GM18502 (cell line): ENCODE results near the gene GTPBP1.

ENCODE experiments used
- ATAC-seq: cut with Tn5 transposase; IDR thresholded peaks from one replicate; pipeline ENCODE4 v1.9.1; 2021; ENCODE audit warnings: mild to moderate bottlenecking; ENCODE audit not compliant: unreplicated experiment, poor library complexity

Gene GTPBP1

DNA sequence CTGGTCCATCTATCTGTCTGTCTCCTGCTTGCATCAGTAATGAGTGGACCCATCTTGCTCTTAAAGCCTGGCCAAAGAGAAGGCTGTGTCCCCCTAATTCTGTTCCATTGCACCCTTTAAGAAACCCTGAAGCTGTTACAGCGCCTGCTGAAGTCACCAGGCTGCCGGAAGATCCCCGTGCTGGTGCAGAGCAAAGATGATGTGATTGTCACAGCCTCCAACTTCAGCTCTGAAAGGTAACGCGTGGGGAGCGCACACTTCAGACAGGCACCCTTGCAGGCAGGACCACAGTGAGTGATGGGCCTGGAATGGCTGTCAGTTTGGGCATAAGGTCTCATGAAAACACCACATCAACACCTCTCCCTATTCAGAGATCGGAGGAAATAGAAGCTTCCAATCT is 18.4 kb downstream of the GTPBP1 start:
- no peak for ATAC-seq

DNA sequence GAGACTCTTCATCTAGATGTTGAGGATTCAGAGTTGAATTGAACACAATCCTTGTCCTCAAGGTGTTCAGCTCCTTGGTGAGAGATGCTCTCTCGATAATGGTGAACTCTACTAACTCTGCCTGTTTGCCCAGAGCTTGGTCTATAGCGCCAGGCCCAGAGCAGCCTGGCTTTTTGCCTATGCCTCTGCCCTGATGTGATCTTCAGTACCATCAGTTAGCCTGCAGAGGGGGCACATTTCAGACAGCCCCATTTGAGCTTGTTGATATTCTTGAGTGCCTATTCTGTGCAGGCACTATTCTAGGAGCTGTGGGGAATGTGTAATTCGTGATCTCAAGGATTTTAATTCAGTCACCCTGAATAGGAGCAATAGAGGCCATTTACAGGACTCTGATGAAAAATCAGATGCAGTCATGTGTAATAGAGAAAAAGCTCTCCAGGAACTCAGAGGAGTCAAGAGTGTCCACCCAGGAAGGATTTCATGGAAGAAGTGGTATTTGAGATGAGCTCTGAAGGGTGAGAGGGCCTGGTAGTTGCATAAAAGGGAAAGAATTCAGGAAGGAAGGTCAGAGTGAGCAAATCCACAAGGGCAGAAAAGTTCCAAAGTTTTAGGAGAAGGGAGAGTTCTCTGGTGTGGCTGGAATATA is 19.3 kb downstream of the GTPBP1 start:
- no peak for ATAC-seq

DNA sequence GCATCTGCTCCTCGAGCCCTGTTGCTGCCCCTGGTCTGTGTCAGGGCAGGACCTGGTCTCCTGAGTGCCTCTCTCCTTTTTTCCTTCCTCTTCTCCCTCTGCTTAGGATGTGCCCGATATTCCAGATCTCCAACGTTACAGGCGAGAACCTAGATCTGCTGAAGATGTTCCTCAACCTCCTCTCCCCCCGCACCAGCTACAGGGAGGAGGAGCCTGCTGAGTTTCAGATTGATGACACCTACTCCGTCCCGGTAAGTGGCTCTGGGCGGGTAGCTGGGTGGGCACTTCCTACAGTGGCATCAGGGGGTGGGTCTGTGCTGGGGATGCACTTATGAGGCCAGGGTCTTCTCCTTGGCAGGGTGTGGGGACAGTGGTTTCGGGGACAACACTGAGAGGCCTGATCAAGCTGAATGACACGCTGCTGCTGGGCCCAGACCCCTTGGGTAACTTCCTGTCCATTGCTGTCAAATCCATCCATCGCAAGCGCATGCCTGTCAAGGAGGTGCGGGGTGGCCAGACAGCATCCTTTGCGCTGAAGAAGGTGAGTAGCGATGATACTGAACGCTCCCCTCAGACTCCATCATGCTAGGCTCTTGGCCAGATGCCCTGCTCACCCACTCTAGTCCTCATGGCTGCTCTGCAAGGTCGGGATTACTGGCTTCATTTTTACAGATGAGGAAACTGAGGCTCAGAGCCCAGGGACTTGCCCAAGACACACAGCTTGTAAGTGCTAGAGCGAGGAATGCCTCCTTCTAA is 20.3 kb downstream of the GTPBP1 start:
- ATAC-seq = no peak

DNA sequence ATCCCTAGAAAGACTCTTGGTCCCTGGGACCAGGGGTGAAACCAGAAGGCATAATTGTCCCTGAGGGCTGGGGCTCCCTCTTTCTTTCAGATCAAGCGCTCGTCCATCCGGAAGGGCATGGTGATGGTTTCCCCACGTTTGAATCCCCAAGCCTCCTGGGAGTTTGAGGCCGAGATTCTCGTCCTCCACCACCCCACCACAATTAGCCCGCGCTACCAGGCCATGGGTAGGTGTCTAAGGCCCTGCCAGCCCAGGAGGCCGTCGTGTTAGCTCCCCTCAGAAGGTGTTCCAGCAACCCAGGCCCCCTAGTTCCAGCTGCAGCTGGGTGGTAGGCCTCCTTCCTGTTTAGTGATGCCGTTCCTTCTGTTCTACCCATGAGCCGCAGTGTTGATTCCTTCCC is 21.4 kb downstream of the GTPBP1 start:
- no peak for ATAC-seq

DNA sequence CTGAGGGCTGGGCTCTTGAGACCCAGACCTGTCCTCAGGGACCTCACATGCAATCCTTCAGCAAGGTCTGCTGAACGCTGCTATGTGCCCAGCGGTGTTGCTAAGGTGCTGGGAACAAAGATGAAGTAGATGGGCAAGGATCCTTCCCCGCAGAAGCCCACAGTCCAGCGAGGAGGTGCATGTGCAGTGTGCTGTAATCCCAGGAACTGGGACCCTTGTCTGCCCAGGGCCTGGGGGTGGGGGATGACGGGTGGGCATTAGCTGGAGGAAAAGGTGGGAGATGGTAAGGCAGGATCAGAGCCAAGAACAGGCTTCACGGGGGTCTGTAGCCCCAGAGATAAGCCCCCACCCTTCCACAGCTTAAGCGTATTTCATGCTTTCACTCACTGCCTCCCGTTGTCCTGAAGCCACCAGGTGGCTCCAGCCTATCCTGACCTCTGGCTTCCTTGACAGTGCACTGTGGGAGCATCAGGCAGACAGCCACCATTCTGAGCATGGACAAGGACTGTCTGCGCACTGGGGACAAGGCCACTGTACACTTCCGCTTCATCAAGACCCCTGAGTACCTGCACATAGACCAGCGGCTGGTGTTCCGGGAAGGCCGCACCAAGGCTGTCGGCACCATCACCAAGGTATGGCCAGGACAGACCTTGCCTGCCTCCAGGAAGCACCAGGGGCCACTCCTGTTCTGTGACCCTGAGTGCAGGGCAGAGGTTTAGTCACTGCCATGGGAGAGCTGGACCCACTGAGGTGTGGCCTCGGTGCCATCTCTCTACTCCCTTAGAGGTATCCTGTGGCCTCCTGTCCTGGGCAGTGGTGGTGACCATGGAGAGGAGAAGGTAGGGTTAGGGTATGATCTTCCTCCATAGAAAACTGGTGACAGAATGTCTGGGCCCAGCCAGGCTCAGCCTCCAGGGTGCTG is 22.0 kb downstream of the GTPBP1 start:
- no peak for ATAC-seq

DNA sequence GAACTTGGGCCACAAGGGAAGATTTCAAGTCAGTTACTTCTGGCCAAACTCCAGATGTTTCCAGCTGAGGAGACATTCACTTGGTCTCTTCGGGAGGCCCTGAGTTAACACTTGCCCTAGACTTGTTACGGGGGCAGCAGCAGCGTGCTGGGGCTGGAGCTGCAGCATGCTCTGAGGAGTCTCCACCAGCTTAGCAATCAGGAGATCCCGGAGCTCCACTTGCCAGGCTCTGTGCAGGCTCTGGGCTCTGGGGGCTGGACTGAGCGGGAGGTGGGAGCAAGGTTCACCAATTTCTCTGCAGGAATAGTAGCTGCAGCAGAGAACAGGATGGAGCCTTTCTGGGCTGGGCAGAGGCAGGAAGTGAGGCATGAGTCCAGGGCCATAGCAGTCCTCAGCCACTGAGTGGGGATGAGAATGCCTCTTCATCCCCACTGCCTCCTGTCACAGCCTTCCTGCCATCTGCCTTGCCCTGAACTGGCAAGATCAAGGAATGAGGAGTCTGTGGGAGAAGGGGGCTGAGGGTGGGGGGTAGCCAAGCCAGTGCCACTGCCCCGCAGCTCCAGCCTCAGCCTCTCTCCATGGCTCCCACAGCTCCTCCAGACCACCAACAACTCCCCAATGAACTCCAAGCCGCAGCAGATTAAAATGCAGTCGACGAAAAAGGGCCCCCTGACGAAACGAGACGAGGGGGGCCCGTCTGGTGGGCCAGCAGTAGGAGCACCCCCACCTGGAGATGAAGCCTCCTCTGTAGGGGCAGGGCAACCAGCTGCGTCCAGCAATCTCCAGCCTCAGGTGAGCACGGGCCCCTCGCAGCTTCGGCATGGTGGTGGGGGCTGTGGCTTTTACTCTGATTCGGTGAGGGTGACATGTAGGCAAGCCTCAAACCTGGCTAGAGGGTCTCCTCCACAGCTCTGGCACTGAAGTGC is 23.4 kb downstream of the GTPBP1 start:
- ATAC-seq = no peak

DNA sequence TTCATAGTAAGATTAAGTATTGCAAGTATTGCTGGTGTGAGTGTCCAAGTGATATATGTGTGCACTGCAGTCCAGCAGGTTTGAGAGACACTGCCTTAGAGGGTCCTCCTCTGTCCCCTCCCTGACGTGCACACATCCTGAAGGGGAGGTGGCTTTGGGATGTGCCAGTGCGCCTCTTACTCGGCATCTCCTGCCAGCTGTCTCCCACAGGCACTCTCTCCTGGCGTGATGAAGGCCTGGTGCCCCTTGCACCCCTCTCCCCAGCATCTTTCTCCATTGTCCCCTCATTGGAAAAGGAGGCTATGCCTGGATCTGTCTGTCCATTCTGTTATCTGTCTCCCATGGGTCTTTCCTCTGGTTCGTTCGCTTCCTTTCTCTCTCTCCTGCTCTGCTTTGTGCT is 24.2 kb downstream of the GTPBP1 start:
- ATAC-seq = no peak

DNA sequence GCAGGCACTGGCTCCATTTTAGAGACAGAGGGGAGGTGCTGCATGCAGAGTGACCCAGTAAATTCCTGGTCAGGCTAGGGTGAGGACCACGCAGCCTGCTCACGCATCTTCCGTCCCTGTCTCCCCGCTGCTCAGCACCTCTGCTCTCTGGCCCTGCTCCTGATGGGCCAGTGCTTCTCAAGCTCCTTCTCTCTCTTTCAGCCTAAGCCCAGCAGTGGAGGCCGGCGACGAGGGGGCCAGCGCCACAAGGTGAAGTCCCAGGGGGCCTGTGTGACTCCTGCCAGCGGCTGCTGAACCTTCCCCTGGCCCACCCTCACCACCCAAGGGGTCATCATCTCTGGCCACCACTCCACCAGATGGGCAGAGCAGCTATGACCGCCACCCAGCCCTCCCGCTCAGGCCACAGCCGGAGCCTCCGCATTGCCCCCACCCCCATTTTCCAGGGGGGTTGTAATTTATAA is 24.7 kb downstream of the GTPBP1 start:
- ATAC-seq = no peak

DNA sequence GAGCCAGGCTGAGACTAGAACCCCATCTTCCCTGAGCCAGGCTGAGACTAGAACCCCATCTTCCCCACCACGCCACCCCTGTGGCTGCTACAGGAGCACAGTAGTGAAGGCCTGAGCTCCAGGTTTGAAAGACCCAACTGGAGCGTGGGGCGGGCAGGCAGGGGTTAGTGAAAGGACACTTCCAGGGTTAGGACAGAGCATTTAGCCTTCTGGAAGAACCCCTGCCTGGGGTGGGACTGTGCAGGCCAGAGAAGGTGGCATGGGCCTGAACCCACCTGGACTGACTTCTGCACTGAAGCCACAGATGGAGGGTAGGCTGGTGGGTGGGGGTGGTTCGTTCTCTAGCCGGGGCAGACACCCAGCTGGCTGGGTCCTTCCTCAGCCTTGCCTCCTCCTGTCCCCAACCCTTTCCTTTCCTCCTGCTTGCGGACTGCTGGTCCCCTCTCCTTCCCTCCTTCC is 26.0 kb downstream of the GTPBP1 start:
- ATAC-seq = no peak

DNA sequence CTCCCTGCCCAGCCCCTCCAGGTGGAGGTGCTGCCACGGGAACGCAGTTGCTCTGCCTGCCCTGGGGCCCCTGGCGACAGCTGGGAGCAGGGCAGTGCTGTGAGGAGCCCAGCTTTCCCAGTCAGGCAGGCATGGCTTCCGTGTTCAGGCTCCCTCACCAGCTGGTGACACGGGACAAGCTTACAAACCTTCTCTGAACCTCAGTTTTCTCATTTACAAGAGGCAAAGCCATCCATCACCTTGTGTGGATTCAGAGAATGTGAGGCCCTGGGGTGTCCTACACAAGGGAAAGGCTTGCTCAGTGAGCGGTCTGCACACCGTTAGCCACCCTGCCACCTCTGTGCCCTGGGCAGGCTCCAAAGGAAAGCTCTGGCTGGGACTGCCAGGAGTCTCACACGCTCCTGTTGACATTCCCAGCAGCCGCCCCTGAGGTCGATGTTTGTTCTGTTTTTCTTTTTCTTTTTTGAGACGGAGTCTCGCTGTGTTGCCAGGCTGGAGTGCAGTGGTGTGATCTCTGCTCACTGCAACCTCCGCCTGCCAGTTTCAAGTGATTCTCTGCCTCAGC is 26.6 kb downstream of the GTPBP1 start:
- no peak for ATAC-seq

DNA sequence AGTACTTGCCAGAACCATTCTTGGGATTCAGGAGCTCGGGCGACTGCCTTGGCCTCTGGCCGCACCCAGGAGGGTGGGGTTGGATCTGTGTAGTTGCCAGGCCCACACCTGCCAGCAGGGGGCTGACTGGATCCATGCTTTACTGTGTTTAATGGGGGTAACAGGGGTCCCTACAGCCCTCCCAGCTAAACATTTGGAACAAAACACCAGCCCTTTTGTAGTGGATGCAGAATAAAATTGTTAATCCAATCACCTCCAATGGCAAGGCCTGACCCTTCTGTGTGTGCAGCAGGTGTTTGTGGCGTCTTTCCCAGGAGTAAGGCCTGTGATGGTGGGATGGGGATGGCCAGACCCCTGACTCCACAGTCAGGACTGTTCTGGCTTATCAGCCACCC is 27.6 kb downstream of the GTPBP1 start:
- ATAC-seq = no peak

DNA sequence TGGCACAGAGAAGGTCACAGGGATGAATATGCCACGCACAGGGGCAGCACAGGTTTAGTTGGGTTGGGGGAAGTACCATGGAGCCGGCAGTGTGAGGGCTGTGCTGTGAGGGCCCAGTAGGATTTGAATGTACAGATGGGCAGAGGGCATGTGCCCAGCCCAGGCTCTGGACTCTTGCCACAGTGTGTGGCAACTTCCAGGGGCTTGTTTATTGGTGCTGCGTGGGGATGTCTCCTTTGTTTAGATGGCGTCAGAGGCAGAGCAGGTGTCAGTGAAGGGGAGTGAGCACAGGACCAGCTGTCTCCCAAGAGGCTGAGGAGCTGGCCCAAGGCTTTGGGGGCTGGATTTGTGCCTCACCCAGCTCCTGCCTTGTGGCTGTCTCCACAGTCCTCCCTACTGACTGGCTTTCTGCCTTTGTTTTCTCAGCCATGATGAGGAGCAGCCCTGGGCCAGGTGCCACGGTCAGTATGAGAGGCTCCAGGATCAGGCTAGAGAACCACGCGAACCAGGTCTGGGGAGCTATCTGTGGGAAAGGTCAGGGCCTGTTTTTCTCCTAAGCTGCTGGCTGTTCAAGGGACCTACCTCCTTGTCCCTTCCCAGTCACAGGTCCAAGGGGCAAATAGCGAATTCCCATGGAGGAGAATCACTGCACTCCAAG is 28.1 kb downstream of the GTPBP1 start:
- no peak for ATAC-seq

DNA sequence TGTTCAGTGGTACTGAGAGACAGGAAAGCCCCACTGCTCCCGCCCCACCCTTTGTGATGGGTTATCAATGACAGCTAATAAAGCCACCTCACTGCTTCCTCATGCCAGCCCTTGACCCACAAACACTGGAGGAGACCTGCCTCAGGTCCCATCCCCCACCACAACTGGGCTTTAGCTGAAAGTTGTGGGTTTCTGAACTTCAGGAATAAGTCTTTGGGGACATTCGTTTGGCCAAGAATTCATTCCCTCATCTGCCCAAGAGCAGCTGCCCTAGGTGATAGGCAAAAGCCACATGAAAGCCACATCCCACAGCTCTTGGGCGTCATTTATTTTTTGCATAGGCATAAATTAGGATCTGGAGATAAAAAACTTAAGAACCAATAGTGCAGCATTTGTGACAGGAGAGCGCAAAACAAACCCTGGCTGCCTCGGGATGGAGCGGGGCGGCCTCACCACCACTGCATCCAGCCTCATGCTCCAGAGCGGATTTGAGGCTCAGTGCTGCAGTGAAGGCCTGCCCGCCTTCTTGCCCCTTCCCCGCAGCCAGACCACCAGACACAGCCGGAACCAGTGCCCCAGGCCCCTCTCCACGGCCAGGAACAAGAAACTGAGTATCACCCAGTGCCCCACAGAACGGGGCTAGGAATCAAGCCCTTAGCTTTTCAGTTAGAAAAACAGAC is 28.8 kb downstream of the GTPBP1 start:
- ATAC-seq = no peak

DNA sequence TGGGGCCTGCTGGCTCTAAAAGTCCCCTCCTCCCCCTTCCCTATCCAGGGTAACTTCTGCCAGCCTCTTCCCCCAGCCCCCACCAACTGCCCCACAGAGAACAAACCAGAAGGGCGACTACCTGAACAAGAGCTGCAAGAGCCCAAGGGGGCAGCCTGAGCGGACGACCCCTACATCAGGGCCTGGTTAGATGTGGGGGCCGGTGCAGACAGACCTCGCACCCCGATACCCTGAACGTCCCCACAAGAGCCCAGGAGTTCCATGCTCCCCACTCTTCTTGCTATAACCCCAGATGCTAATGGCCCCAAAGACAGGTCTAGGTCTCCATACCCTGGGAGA is 29.4 kb downstream of the GTPBP1 start:
- ATAC-seq = no peak

DNA sequence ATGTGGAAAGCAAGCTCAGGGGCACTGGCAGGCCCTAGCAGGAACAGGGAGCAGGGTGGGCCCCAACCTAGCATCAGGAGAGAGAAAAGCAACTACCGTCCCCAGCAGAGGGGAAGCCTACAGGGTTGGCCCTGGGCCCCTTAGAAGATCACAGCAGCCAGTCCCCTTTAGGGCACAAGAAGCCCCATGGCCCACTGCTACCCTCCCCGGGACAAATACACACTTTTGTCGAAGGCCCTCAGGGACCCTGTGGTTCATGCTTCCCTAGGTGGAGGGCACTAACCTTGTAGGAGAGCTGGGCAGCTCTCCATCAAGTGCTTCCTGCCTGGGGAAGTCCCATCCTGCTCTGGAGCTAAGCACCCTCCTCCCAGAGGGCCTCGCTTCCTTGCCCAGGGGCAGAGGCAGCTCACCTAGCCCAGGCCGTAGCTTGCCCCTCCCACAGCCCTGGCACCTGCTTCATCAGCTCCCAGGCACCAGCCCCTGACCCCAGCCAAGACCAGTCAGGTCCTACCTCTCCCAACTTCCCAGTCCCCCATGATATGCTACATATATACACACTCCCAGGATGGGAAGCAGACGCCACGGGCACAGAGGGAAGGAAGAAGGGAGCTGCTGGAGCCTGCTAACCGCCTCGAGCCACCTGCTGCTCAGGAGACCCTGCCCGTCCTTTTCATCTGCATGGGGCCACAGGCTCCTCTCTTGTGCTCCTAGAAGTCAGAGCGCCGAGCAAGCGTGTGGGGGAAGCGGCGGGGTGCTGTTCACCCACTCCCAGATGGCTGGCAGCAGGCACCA is 29.9 kb downstream of the GTPBP1 start:
- no peak for ATAC-seq

DNA sequence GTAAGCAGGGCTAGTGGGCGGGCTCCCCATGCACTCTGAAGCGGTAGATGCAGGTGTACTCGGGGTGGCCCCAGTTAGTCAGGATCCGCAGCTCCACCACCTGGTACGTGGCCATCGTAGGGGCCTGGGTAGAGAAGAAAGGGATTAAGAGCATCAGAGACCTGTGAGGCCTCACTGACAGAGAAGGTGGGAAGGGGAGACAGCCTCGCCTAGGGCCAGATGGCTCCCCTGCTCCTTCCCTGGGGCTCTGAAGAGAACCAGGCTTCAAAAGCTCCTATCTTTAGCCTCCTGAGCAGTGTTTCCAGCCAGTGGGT is 30.5 kb downstream of the GTPBP1 start:
- no peak for ATAC-seq

DNA sequence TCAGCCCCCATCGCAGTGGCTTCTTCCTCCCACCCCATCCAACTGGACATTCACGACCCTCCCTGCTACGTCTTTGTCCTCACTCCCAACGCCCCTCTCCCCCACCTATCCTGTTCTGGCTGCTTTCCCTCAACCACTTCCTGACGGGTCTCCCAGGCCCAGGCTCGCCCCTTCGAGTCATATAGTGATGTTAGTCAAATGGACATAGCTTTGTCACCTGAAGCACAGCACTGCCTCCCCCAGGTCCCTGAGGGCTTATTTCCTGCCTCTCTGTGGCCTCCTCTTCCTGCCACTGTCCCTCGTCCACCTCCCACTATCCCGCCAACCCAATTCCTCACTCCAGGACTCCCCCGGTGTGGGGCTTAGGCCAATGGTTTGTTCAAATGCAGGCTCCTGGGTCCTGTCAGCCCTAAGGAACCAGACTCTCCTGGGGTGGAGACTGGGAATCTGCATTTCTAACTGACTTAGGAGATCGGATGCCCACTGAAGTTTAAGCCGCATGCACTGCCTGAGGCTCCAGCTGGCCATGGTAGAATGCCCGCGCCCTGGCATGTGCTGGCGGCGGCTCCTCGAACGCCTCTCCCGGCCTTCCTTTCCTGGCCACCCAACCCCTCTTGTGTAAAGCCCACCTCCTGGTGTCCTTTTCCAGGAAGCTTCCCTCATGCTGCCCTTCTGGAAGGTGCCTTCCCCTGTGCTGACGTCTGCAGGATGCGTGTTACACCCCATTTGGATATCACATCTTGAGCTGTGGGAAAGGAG is 31.7 kb downstream of the GTPBP1 start:
- ATAC-seq = no peak
